H9 (cell line): Measurements from ENCODE around the gene OGFR. TPM values are rescaled to one million over a fixed set of nuclear protein-coding genes. Genes with fewer than 3 reads are reported as not detected.

Experiments
- DNase-seq: peaks from one replicate; pipeline ENCODE4 v3.0.0-alpha.2; 2017
- H2AFZ ChIP-seq: one replicate; pipeline ENCODE4 v1.6.1; 2013; ENCODE audit warnings: mild to moderate bottlenecking, low read length, control low read depth, moderate library complexity
- H2AK5ac ChIP-seq: 2 replicates; pipeline ENCODE4 v1.6.1; 2013; ENCODE audit warnings: low read length, control low read depth, mixed read lengths; ENCODE audit not compliant: insufficient read length
- H2BK120ac ChIP-seq: one replicate; pipeline ENCODE4 v1.6.1; 2013; ENCODE audit warnings: low read depth, mild to moderate bottlenecking, low read length, control low read depth, inconsistent platforms; ENCODE audit not compliant: poor library complexity, severe bottlenecking
- H2BK12ac ChIP-seq: 2 replicates; pipeline ENCODE4 v1.6.1; 2013; ENCODE audit warnings: low read length, control low read depth, mixed read lengths, low read depth; ENCODE audit not compliant: insufficient read length
- H2BK15ac ChIP-seq: 2 replicates; pipeline ENCODE4 v1.6.1; 2013; ENCODE audit warnings: low read depth, low read length, control low read depth
- H2BK20ac ChIP-seq: one replicate; pipeline ENCODE4 v1.6.1; 2013; ENCODE audit warnings: low read depth, mild to moderate bottlenecking, low read length, control low read depth, inconsistent platforms; ENCODE audit not compliant: poor library complexity, severe bottlenecking
- H2BK5ac ChIP-seq: 2 replicates; pipeline ENCODE4 v1.6.1; 2013; ENCODE audit warnings: low read length, control low read depth, mixed read lengths; ENCODE audit not compliant: insufficient read length
- H3K14ac ChIP-seq: 2 replicates; pipeline ENCODE4 v1.6.1; 2013; ENCODE audit warnings: low read length, control low read depth; ENCODE audit not compliant: insufficient read depth
- H3K18ac ChIP-seq: 2 replicates; pipeline ENCODE4 v1.6.1; 2013; ENCODE audit warnings: low read depth, mild to moderate bottlenecking, mixed read lengths, low read length, control low read depth; ENCODE audit not compliant: insufficient read length
- H3K23ac ChIP-seq: 2 replicates; pipeline ENCODE4 v1.6.1; 2013; ENCODE audit warnings: low read length, control low read depth, mixed read lengths, low read depth; ENCODE audit not compliant: insufficient read length
- H3K23me2 ChIP-seq: 2 replicates; pipeline ENCODE4 v1.6.1; 2013; ENCODE audit warnings: low read depth, mild to moderate bottlenecking, mixed read lengths, low read length, control low read depth; ENCODE audit not compliant: insufficient read length, poor library complexity, severe bottlenecking
- H3K27ac ChIP-seq: 2 replicates; pipeline ENCODE4 v1.5.1; 2013; ENCODE audit warnings: low read length, control low read depth, mixed read lengths, low read depth; ENCODE audit not compliant: insufficient read length
- H3K27me3 ChIP-seq: 2 replicates; pipeline ENCODE4 v1.6.1; 2013; ENCODE audit warnings: low read length, control low read depth, inconsistent platforms; ENCODE audit not compliant: insufficient read depth
- H3K4ac ChIP-seq: 2 replicates; pipeline ENCODE4 v1.6.1; 2013; ENCODE audit warnings: low read depth, mild to moderate bottlenecking, control low read depth, inconsistent platforms, low read length, moderate library complexity
- H3K4me1 ChIP-seq: 2 replicates; pipeline ENCODE4 v1.6.1; 2013; ENCODE audit warnings: low read length, control low read depth, inconsistent platforms; ENCODE audit not compliant: insufficient read depth
- H3K4me2 ChIP-seq: 2 replicates; pipeline ENCODE4 v1.6.1; 2013; ENCODE audit warnings: low read length, control low read depth, mixed read lengths; ENCODE audit not compliant: insufficient read length, insufficient read depth
- H3K56ac ChIP-seq: 2 replicates; pipeline ENCODE4 v1.6.1; 2013; ENCODE audit warnings: low read depth, mild to moderate bottlenecking, mixed read lengths, low read length, control low read depth; ENCODE audit not compliant: insufficient read length
- H3K79me1 ChIP-seq: 2 replicates; pipeline ENCODE4 v1.6.1; 2013; ENCODE audit warnings: low read depth, mild to moderate bottlenecking, moderate library complexity, low read length, control low read depth, inconsistent platforms; ENCODE audit not compliant: insufficient read depth, poor library complexity, severe bottlenecking
- H3K79me2 ChIP-seq: 2 replicates; pipeline ENCODE4 v1.6.1; 2013; ENCODE audit warnings: low read length, control low read depth, inconsistent platforms; ENCODE audit not compliant: insufficient read depth
- H3K9ac ChIP-seq: 2 replicates; pipeline ENCODE4 v1.6.1; 2013; ENCODE audit warnings: low read length, control low read depth, mixed read lengths; ENCODE audit not compliant: insufficient read length; ENCODE audit errors: extremely low read depth
- H3K9me3 ChIP-seq: one replicate; pipeline ENCODE4 v1.6.1; 2013; ENCODE audit warnings: low read depth, low read length, inconsistent platforms; ENCODE audit not compliant: control insufficient read depth
- H3T11ph ChIP-seq: one replicate; pipeline ENCODE4 v1.6.1; 2013; ENCODE audit warnings: mild to moderate bottlenecking, low read length, control low read depth, inconsistent platforms
- H4K20me1 ChIP-seq: one replicate; pipeline ENCODE4 v1.6.1; 2013; ENCODE audit not compliant: control insufficient read depth, insufficient read length, insufficient read depth
- H4K5ac ChIP-seq: 2 replicates; pipeline ENCODE4 v1.6.1; 2013; ENCODE audit warnings: low read depth, mild to moderate bottlenecking, mixed read lengths, low read length, control low read depth; ENCODE audit not compliant: insufficient read length
- H4K8ac ChIP-seq: replicated peaks from 2 replicates; pipeline ENCODE4 v1.6.1; 2013; ENCODE audit warnings: low read length, control low read depth, mixed read lengths, low read depth; ENCODE audit not compliant: insufficient read length
- H4K91ac ChIP-seq: 2 replicates; pipeline ENCODE4 v1.6.1; 2013; ENCODE audit warnings: low read depth, mild to moderate bottlenecking, moderate library complexity, mixed read lengths, low read length, control low read depth; ENCODE audit not compliant: insufficient read length
- H3K27ac Mint-ChIP-seq, 3 experiments: 2 replicates in 2 of 3; 3 replicates in 1 of 3; pipeline ENCODE4 v1.8.0; 2020 to 2021; ENCODE audit warnings: mixed read lengths in 3 of 3, mild to moderate bottlenecking in 1 of 3, moderate library complexity in 1 of 3
- H3K27me3 Mint-ChIP-seq: 2 replicates; pipeline ENCODE4 v1.8.0; 2021; ENCODE audit warnings: low read depth, mild to moderate bottlenecking, moderate library complexity, mixed read lengths
- H3K36me3 Mint-ChIP-seq, 3 experiments: 2 replicates in 2 of 3; 3 replicates in 1 of 3; pipeline ENCODE4 v1.8.0; 2020 to 2021; ENCODE audit warnings: low read depth in 3 of 3, mixed read lengths in 3 of 3; ENCODE audit not compliant: insufficient read depth in 1 of 3
- H3K4me1 Mint-ChIP-seq, 2 experiments: 2 replicates each; pipeline ENCODE4 v1.8.0; 2020; ENCODE audit warnings: mixed read lengths in 2 of 2
- H3K4me3 Mint-ChIP-seq, 2 experiments: 2 replicates in 1 of 2; 3 replicates in 1 of 2; pipeline ENCODE4 v1.8.0; 2020 to 2021; ENCODE audit warnings: mild to moderate bottlenecking in 2 of 2, mixed read lengths in 2 of 2, moderate library complexity in 1 of 2
- H3K9me3 Mint-ChIP-seq, 2 experiments: 2 replicates in 1 of 2; 3 replicates in 1 of 2; pipeline ENCODE4 v1.8.0; 2020; ENCODE audit warnings: mild to moderate bottlenecking in 2 of 2, mixed read lengths in 2 of 2, moderate library complexity in 1 of 2
- CTCF ChIP-seq: fragments of 200-600 bp; sonication (generic); conservative IDR thresholded peaks from 3 replicates; pipeline ENCODE4 v1.8.0; 2021; ENCODE audit warnings: antibody characterized with exemption, mild to moderate bottlenecking
- WGBS: extraction: QIAGEN DNeasy Blood & Tissue Kit; methylation state at CpG from one replicate; pipeline ENCODE4 v1.1.7; 2013; ENCODE audit warnings: missing lambda C conversion rate, low lambda C conversion rate, mixed read lengths; ENCODE audit not compliant: insufficient read length; ENCODE audit errors: extremely low coverage; 5-methylcytosine and 5-hydroxymethylcytosine counted together
- total RNA-seq: library from RNA; stranded (reverse); gene quantifications from 2 replicates; pipeline ENCODE4 v1.2.1, GENCODE V29; 2021

Gene OGFR
- total RNA-seq, 1 experiment from 2014 or later = 33.1 TPM

- H3K4me1 ChIP-seq = no peaks in the 10 kb centered on the region; the same call in 1 of the 2 replicates
- no peaks in the 10 kb centered on the region for H3K23me2 ChIP-seq
- H4K20me1 ChIP-seq = no peaks in the 10 kb centered on the region
- no CpG with 5 or more reads among the region's 22 CpGs for WGBS
- no peak overlapping the region for H4K5ac ChIP-seq
- H3K14ac ChIP-seq = no peak overlapping the region
- no peak overlapping the region for H3K4me2 ChIP-seq
- no peak overlapping the region for H2AFZ ChIP-seq
- H3K18ac ChIP-seq = no peak overlapping the region
- no peaks in the 10 kb centered on the region for H3K27me3 ChIP-seq
- no peaks in the 10 kb centered on the region for H3K9me3 Mint-ChIP-seq
- H3K9me3 ChIP-seq = no peaks in the 10 kb centered on the region
- H2BK12ac ChIP-seq = no peak overlapping the region
- no peak overlapping the region for H3K4me3 Mint-ChIP-seq
- peaks cover 0 to 3% (median 0%) of the 10 kb centered on the region in 3 experiments; a peak in 1 of 7 replicates for H3K36me3 Mint-ChIP-seq
- no peak overlapping the region for H4K8ac ChIP-seq
- no peak overlapping the region for H4K91ac ChIP-seq
- H3K56ac ChIP-seq = no peak overlapping the region
- H2BK15ac ChIP-seq = no peak overlapping the region
- no peaks in the 10 kb centered on the region for H3K79me2 ChIP-seq
- H2BK120ac ChIP-seq = no peak overlapping the region
- no peak overlapping the region for H3K4ac ChIP-seq
- no peak overlapping the region for H3T11ph ChIP-seq
- H3K4me1 Mint-ChIP-seq = peaks cover 8 to 11% of the 10 kb centered on the region in 2 experiments
- H2AK5ac ChIP-seq = no peak overlapping the region
- no peak overlapping the region for H3K27ac Mint-ChIP-seq
- H3K27ac ChIP-seq = no peak overlapping the region
- no peak overlapping the region for H3K23ac ChIP-seq
- no peaks in the 10 kb centered on the region for H3K27me3 Mint-ChIP-seq
- no peak overlapping the region for H3K9ac ChIP-seq
- no peak overlapping the region for H2BK5ac ChIP-seq
- no peaks in the 10 kb centered on the region for H3K79me1 ChIP-seq
- no peak overlapping the region for H2BK20ac ChIP-seq
- no peak for TF ChIP-seq CTCF
- no peak for DNase-seq
Measured at GRCh38 chr20:62825333-62825985, 20.8 kb downstream of the OGFR start.
